HG03520 (cell line): ENCODE measurements around the gene PDE4D.

Experiments used
- ATAC-seq: cut with Tn5 transposase; IDR thresholded peaks from one replicate; pipeline ENCODE4 v1.9.1; 2021; ENCODE audit warnings: mild to moderate bottlenecking, moderate library complexity; ENCODE audit not compliant: unreplicated experiment

Gene PDE4D

GRCh38 chr5:59134471-59135163, 758.9 kb downstream of the PDE4D start:
- ATAC-seq: no peak

GRCh38 chr5:59133764-59134261, 759.7 kb downstream of the PDE4D start:
- no peak for ATAC-seq

- ATAC-seq: no peak
Measured at GRCh38 chr5:59132131-59132530, 761.4 kb downstream of the PDE4D start.

- ATAC-seq: no peak
Measured at GRCh38 chr5:59130431-59130830, 763.1 kb downstream of the PDE4D start.

- no peak for ATAC-seq
Measured at GRCh38 chr5:59128646-59129290, 764.8 kb downstream of the PDE4D start.

GRCh38 chr5:59126708-59127573, 766.6 kb downstream of the PDE4D start:
- no peak for ATAC-seq

GRCh38 chr5:59126016-59126707, 767.4 kb downstream of the PDE4D start:
- ATAC-seq: no peak

- no peak for ATAC-seq
Measured at GRCh38 chr5:59125011-59125961, 768.2 kb downstream of the PDE4D start.

GRCh38 chr5:59123595-59124561, 769.6 kb downstream of the PDE4D start:
- ATAC-seq: no peak

- ATAC-seq: no peak
Measured at GRCh38 chr5:59119480-59119879, 774.0 kb downstream of the PDE4D start.

GRCh38 chr5:59117320-59117719, 776.2 kb downstream of the PDE4D start:
- no peak for ATAC-seq

- ATAC-seq: no peak
Measured at GRCh38 chr5:59116231-59116865, 777.2 kb downstream of the PDE4D start.

- ATAC-seq: no peak
Measured at GRCh38 chr5:59115345-59115744, 778.2 kb downstream of the PDE4D start.

- ATAC-seq: no peak
Measured at GRCh38 chr5:59109383-59109782, 784.1 kb downstream of the PDE4D start.

- no peak for ATAC-seq
Measured at GRCh38 chr5:59107692-59108091, 785.8 kb downstream of the PDE4D start.

- ATAC-seq: no peak
Measured at GRCh38 chr5:59104400-59105127, 789.0 kb downstream of the PDE4D start.

- ATAC-seq: no peak
Measured at GRCh38 chr5:59103303-59103702, 790.2 kb downstream of the PDE4D start.

GRCh38 chr5:59102437-59102836, 791.1 kb downstream of the PDE4D start:
- no peak for ATAC-seq
